Measurements from ENCODE around the gene RGS2. TPM values are rescaled to one million over a fixed set of nuclear protein-coding genes. Genes with fewer than 3 reads are reported as not detected.

Gene RGS2
- total and polyA plus RNA-seq, 5 donors from 2014 or later = 19.7 to 156 (median 29.5) TPM

Other genes starting within 250 kb of the RGS2 start
- gene RGS1, start 233.3 kb upstream of the RGS2 start, total RNA-seq = 2,600 TPM
- 100 to 1,000 TPM; 118 to 294 (median 158) TPM for gene RGS1, start 233.3 kb upstream of the RGS2 start, polyA plus RNA-seq
- gene RGS13, start 172.9 kb upstream of the RGS2 start, total RNA-seq = 0.32 TPM
- not detected for gene RGS13, start 172.9 kb upstream of the RGS2 start, polyA plus RNA-seq